ENCODE data around the gene RNASEH1. TPM values are rescaled to one million over a fixed set of nuclear protein-coding genes. Genes with fewer than 3 reads are reported as not detected.
A peak's percentile ranks its signal among the peaks of the same experiment; 100 is the strongest.

Gene RNASEH1
- 10 to 100 TPM; 10.2 to 18.7 TPM for total RNA-seq
- 10 to 100 TPM; 12.0 to 13.8 TPM for polyA plus RNA-seq

- Histone ChIP-seq H3K27ac (ENCODE audit: low read depth in 1 of 2, low read length in 2 of 2) (peak within 1 kb of the TSS; percentile 81 to 92), H3K27me3 (ENCODE audit: control insufficient read depth in 4 of 4, insufficient read depth in 4 of 4, low read length in 3 of 4) (no peaks in the 10 kb centered on the region)
- no peak for TF ChIP-seq FOXA1 (IDR thresholded peaks at IDR 0.05)
- no peak for TF ChIP-seq ATF3 (IDR thresholded peaks at IDR 0.05)
- peak; percentile 24 for TF ChIP-seq TAF1 (conservative IDR thresholded peaks at IDR 0.05)
- peak; percentile 25 to 38 for TF ChIP-seq HNF4A (conservative IDR thresholded peaks at IDR 0.05)
- no peak for TF ChIP-seq HNF4G (IDR thresholded peaks at IDR 0.05)
- no peak for TF ChIP-seq REST (IDR thresholded peaks at IDR 0.05)
- peak; percentile 15 for TF ChIP-seq FOXA2 (IDR thresholded peaks at IDR 0.05)
- peak; percentile 45 to 66 for TF ChIP-seq JUND (IDR thresholded peaks at IDR 0.05)
- TF ChIP-seq GABPA (IDR thresholded peaks at IDR 0.05 in 1 of 2, conservative IDR thresholded peaks at IDR 0.05 in 1 of 2), result peak; percentile 72 to 95
- peak; percentile 82 for TF ChIP-seq SP1 (IDR thresholded peaks at IDR 0.05)
- TF ChIP-seq RAD21 (IDR thresholded peaks at IDR 0.05), result peak; percentile 61 to 65
- TF ChIP-seq RXRA (IDR thresholded peaks at IDR 0.05), result peak; percentile 49 to 58
- peak; percentile 85 to 94 for TF ChIP-seq EGR1 (IDR thresholded peaks at IDR 0.05; ENCODE audit: low read depth in 2 of 2)
- no peak for TF ChIP-seq CTCF (IDR thresholded peaks at IDR 0.05; ENCODE audit: low read depth, low read length, missing input control)
- TF ChIP-seq MAX (IDR thresholded peaks at IDR 0.05), result peak; percentile 76
- peak; percentile 97 for TF ChIP-seq ZBTB33 (IDR thresholded peaks at IDR 0.05)
- TF ChIP-seq YY1 (IDR thresholded peaks at IDR 0.05), result peak; percentile 63
- peak; percentile 40 for TF ChIP-seq NR2F2 (IDR thresholded peaks at IDR 0.05)
These were observed at the start of gene RNASEH1 for GRCh38 chr2:3558205-3559014. Gene RNASEH1 (minus strand): TSS chr2:3558333. CDS start chr2:3558260, 73 bp downstream.

More at GRCh38 chr2:3558205-3559014, at the start of gene RNASEH1:
- WGBS, result under 1% methylated on average over 67 of the region's 67 CpGs
- peak; percentile 99 for DNase-seq (ENCODE audit: low spot score)
- Histone ChIP-seq H3K9ac (ENCODE audit: low read depth in 1 of 2, low read length in 2 of 2) (peak within 1 kb of the TSS; percentile 90 to 94), H3K4me3 (ENCODE audit: low read depth in 1 of 3, low read length in 3 of 3) (peak within 1 kb of the TSS; percentile 94 to 98 (median 97)), H3K4me1 (ENCODE audit: control insufficient read depth in 4 of 4, insufficient read depth in 4 of 4, low read length in 3 of 4) (peaks cover 4 to 18% (median 15%) of the 10 kb centered on the region in 4 donors), H3K9me3 (ENCODE audit: control insufficient read depth in 4 of 4, low read length in 3 of 4) (no peaks in the 10 kb centered on the region), H3K36me3 (ENCODE audit: control insufficient read depth in 4 of 4, insufficient read depth in 3 of 4, low read depth in 1 of 4, low read length in 3 of 4) (peaks cover 3 to 25% (median 22%) of the 10 kb centered on the region in 4 donors)
